Ectodermal cell (in vitro differentiated cells): ENCODE data around the gene DENND2A.
"Not testable (repeated sequence)": the region's sequence is repeated elsewhere in the genome, so short reads cannot be mapped to it uniquely, and the experiment has no call there.

Source experiments
- H3K27ac ChIP-seq: 2 replicates; pipeline ENCODE4 v1.7.0; 2013; ENCODE audit warnings: mild to moderate bottlenecking, low read depth, low read length; ENCODE audit not compliant: insufficient read depth, poor library complexity, severe bottlenecking
- H3K27me3 ChIP-seq: 2 replicates; pipeline ENCODE4 v1.7.0; 2013; ENCODE audit warnings: mild to moderate bottlenecking, low read length; ENCODE audit not compliant: insufficient read depth, control insufficient read depth, poor library complexity, severe bottlenecking
- H3K36me3 ChIP-seq: one replicate; pipeline ENCODE4 v1.7.0; 2013; ENCODE audit warnings: low read length; ENCODE audit not compliant: control insufficient read depth, insufficient read depth
- H3K4me1 ChIP-seq: one replicate; pipeline ENCODE4 v1.7.0; 2013; ENCODE audit warnings: low read length; ENCODE audit not compliant: control insufficient read depth, insufficient read depth
- H3K4me3 ChIP-seq: 2 replicates; pipeline ENCODE4 v1.7.0; 2013; ENCODE audit warnings: low read depth, low read length, control low read depth; ENCODE audit not compliant: insufficient read depth
- H3K9me3 ChIP-seq: 2 replicates; pipeline ENCODE4 v1.7.0; 2013; ENCODE audit warnings: mild to moderate bottlenecking, low read length, moderate library complexity; ENCODE audit not compliant: control insufficient read depth
- WGBS, 2 experiments: methylation state at CpG; one replicate each; pipeline ENCODE4 v1.1.7; 2013; ENCODE audit warnings: missing lambda C conversion rate in 2 of 2; 5-methylcytosine and 5-hydroxymethylcytosine counted together

The DENND2A gene

GRCh38 chr7:140637400-140637799 lies 3.2 kb downstream of the DENND2A start:
- H3K27ac ChIP-seq: no peak overlapping the region
- no peaks in the 10 kb centered on the region for H3K36me3 ChIP-seq
- no peak overlapping the region for H3K4me3 ChIP-seq
- no peaks in the 10 kb centered on the region for H3K9me3 ChIP-seq
- peaks cover 21% of the 10 kb centered on the region for H3K27me3 ChIP-seq
- 60 to 66% methylated on average over 3 of the region's 3 CpGs for WGBS, 2 experiments
- peaks cover 31% of the 10 kb centered on the region for H3K4me1 ChIP-seq

- peaks cover 6% of the 10 kb centered on the region for H3K27me3 ChIP-seq
- WGBS, 2 experiments: 39% methylated on average over 5 of the region's 5 CpGs
- H3K27ac ChIP-seq: no peak overlapping the region
- peaks cover 26% of the 10 kb centered on the region for H3K4me1 ChIP-seq
- H3K36me3 ChIP-seq: no peaks in the 10 kb centered on the region
- no peaks in the 10 kb centered on the region for H3K9me3 ChIP-seq
- H3K4me3 ChIP-seq: no peak overlapping the region
Measured at GRCh38 chr7:140635816-140636215, 4.8 kb downstream of the DENND2A start.

DNA sequence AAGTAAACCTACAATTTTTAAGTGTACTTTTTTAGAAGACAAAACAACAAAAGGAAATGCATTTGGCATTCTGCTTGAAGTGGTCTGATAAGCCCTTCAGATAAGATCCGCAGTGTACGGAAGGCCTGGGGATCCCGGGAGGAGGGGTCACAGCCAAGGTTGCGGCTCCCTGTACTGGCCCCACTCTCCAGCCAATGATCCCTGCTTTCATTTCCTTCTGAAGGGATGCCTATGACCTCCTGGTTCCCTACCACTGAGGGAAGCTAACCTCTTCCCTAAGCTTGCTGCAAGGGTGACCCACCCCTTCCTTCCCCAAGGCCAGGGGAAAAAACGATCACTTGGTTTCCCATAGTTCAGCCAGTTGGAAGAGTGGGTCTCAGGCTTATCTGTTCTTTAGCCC lies 5.3 kb downstream of the DENND2A start:
- H3K4me3 ChIP-seq: no peak overlapping the region
- H3K27me3 ChIP-seq: peaks cover 5% of the 10 kb centered on the region
- H3K4me1 ChIP-seq: peaks cover 26% of the 10 kb centered on the region
- WGBS, 2 experiments: 69 to 71% methylated on average over 5 of the region's 5 CpGs
- no peak overlapping the region for H3K27ac ChIP-seq
- no peaks in the 10 kb centered on the region for H3K36me3 ChIP-seq
- no peaks in the 10 kb centered on the region for H3K9me3 ChIP-seq

DNA sequence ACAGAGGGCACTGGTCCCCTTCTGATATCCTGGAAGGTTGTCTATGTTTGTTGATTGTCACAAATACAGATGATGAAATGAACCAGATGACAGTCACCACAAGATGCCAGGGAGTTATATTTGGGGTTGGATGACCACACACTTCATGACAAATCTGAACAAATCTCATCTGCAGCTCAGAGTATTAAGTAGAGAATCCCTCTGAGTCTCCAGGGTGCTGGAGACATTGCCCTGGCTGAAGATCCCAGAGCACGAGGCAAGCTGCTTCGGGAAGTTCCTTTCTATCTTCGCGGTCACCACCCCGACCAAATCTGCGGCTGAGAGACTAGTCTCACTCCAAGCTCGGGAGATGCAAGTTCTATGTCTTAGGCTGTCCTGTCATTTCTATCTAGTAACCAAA lies 9.0 kb downstream of the DENND2A start:
- Histone ChIP-seq H3K27me3 (no peaks in the 10 kb centered on the region), H3K9me3 (no peaks in the 10 kb centered on the region), H3K4me3 (no peak overlapping the region), H3K36me3 (no peaks in the 10 kb centered on the region), H3K4me1 (peaks cover 15% of the 10 kb centered on the region), H3K27ac (no peak overlapping the region)
- 95 to 96% methylated on average over 7 of the region's 7 CpGs for WGBS, 2 experiments

DNA sequence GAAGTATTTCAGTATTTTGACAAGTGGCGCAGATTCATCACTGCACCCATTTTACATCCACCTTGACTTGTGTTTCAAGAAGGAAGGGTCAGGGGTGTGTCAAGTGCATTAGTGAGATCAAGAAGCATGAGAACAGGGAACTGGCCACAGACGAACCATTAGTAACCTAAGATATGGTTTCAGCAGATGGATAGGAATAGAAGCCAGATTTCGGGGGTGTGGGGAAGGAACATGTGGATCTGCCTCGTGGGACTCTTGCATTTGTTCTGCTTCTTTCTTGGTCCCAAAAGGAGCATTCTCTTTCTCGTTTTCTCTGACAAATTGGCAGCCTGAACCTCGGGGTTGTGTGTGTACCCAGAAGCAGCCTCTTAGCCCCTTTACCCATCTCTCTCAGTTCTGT lies 9.6 kb downstream of the DENND2A start:
- H3K4me3 ChIP-seq: no peak overlapping the region
- H3K9me3 ChIP-seq: no peaks in the 10 kb centered on the region
- H3K27me3 ChIP-seq: no peaks in the 10 kb centered on the region
- H3K36me3 ChIP-seq: no peaks in the 10 kb centered on the region
- H3K4me1 ChIP-seq: peaks cover 15% of the 10 kb centered on the region
- WGBS, 2 experiments: 96% methylated on average over 6 of the region's 6 CpGs
- no peak overlapping the region for H3K27ac ChIP-seq

GRCh38 chr7:140625908-140626868 lies 14.4 kb downstream of the DENND2A start:
- no peaks in the 10 kb centered on the region for H3K9me3 ChIP-seq
- no peak overlapping the region for H3K4me3 ChIP-seq
- H3K27me3 ChIP-seq: no peaks in the 10 kb centered on the region
- peaks cover 13% of the 10 kb centered on the region for H3K4me1 ChIP-seq
- peak overlapping the region; percentile 83 for H3K27ac ChIP-seq
- 73 to 75% methylated on average over 17 of the region's 17 CpGs for WGBS, 2 experiments
- H3K36me3 ChIP-seq: peaks cover 3% of the 10 kb centered on the region

DNA sequence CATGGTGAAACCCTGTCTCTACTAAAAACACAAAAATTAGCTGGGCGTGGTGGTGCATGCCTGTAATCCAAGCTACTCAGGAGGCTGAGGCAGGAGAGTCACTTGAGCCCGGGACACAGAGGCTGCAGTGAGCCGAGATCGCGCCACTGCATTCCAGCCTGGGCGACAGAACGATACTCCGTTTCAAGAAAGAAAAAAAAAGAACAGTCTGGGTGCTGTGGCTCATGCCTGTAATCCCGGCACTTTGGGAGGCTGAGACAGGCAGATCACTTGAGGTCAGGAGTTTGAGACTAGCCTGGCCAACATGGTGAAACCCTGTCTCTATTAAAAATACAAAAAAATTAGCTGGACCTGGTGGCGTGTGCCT lies 15.4 kb downstream of the DENND2A start:
- not testable (repeated sequence) for H3K9me3 ChIP-seq, H3K27ac ChIP-seq, H3K27me3 ChIP-seq, H3K4me3 ChIP-seq, H3K36me3 ChIP-seq
- 91 to 93% methylated on average over 10 of the region's 10 CpGs for WGBS, 2 experiments
- peaks cover 13% of the 10 kb centered on the region for H3K4me1 ChIP-seq

DNA sequence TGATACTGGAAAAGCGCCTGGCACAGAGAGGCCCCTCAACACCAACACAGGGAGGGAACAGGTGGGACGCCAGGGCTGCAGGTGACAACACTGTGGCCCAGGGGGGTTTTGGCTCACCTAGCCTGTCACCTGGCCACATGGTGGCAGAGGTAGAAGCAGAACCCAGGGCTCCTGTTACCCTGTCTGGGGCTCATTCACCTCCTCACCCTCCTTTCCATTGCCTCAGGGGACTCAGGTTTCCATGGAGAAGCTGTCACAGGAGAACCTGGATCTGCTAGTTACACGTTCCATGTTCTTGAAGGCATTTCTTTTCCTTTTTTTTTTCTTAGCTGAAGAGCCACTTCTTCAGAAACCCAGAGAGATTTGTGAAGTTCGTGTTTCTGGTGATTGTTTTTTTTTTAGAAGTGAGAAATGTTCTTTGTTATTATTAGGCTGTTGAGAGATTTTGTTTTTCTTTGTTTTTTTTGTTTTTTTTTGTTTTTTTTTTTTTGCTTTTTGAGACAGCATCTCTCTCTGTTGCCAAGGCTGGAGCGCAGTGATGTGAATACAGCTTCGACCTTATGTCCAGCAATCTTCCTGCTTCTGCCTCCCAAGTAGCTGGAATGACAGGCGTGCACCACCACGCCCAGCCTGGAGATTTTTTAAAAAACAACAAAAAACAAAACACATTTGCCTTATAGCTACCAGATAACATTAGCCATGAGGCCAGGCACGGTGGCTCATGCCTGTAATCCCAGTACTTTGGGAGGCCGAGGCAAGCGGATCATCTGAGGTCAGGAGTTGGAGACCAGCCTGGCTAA lies 16.0 kb downstream of the DENND2A start:
- Histone ChIP-seq H3K27ac (no peak overlapping the region), H3K4me1 (peaks cover 13% of the 10 kb centered on the region), H3K36me3 (peaks cover 3% of the 10 kb centered on the region), H3K27me3 (no peaks in the 10 kb centered on the region), H3K9me3 (no peaks in the 10 kb centered on the region), H3K4me3 (no peak overlapping the region)
- 92 to 93% methylated on average over 11 of the region's 11 CpGs for WGBS, 2 experiments

- Histone ChIP-seq H3K4me3 (no peak overlapping the region), H3K9me3 (no peaks in the 10 kb centered on the region), H3K4me1 (peaks cover 13% of the 10 kb centered on the region), H3K27ac (no peak overlapping the region), H3K27me3 (no peaks in the 10 kb centered on the region), H3K36me3 (peaks cover 3% of the 10 kb centered on the region)
- 87 to 89% methylated on average over 5 to 6 of the region's 6 CpGs for WGBS, 2 experiments
Measured at GRCh38 chr7:140623980-140624379, 16.6 kb downstream of the DENND2A start.

DNA sequence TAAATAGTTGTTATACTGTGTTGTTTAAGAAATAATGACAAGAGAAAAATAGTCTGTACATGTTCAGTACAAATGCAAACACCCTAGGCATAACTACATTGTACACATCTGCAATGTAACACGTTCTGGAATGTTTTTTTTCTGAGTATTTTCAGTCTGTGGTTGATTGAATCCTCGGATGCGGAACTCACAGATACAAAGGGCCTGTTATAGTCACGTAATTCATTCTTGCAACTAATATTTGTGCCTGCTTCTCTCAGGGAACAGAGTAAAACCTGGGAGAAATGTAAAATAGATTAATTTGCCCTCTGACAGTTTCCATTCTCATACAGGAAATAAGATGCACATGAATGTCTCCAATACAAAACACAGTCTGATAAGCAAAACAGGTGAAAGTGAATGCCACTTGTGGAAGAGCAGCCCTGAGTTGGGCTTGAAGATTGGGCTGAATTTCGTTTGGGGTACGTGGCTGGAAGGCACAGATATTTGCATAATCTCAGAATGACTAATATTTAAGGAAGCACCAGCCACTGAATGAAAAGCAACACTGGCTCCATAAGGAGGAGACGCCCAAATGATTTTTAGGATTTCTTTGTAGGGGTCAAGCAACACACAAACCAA lies 19.1 kb downstream of the DENND2A start:
- Histone ChIP-seq H3K4me1 (peaks cover 8% of the 10 kb centered on the region), H3K9me3 (no peaks in the 10 kb centered on the region), H3K27ac (no peak overlapping the region), H3K27me3 (no peaks in the 10 kb centered on the region), H3K36me3 (peaks cover 3% of the 10 kb centered on the region), H3K4me3 (no peak overlapping the region)
- WGBS, 2 experiments: 95 to 96% methylated on average over 7 of the region's 7 CpGs
